ENCODE results near the gene PISD.
"Not testable (repeated sequence)": the region's sequence is repeated elsewhere in the genome, so short reads cannot be mapped to it uniquely, and the experiment has no call there.

- TF ChIP-seq SALL2 (tag by site-specific recombination; IDR thresholded peaks at IDR 0.05; ENCODE audit: borderline replicate concordance); ZNF776 (tag by site-specific recombination; IDR thresholded peaks at IDR 0.05; ENCODE audit: borderline replicate concordance); REST (tag by site-specific recombination; IDR thresholded peaks at IDR 0.05); CTCF (tag by site-specific recombination; IDR thresholded peaks at IDR 0.05); ZNF596 (tag by site-specific recombination; IDR thresholded peaks at IDR 0.05); ZFP37 (tag by site-specific recombination; IDR thresholded peaks at IDR 0.05); ZSCAN30 (tag by site-specific recombination; IDR thresholded peaks at IDR 0.05); YY1 (tag by site-specific recombination; IDR thresholded peaks at IDR 0.05): not testable (repeated sequence)
Observed at GRCh38 chr22:31711226-31711625, 49.2 kb upstream of the PISD start.
